Stimulated activated CD8-positive, alpha-beta memory T cell treated with anti-CD3 and anti-CD28 coated beads, Interleukin-15, amount 100 ng/mL, for 48 hours (primary cell): Measurements from ENCODE around the gene SNIP1.
A peak's percentile ranks its signal among the peaks of the same experiment; 100 is the strongest.
"Not testable (repeated sequence)": the region's sequence is repeated elsewhere in the genome, so short reads cannot be mapped to it uniquely, and the experiment has no call there.

Experiments
- DNase-seq, 2 donors: peaks; one replicate each; pipeline ENCODE4 v3.0.0-alpha.2; 2020; ENCODE audit warnings: low read depth in 2 of 2

The SNIP1 gene

GRCh38 chr1:37553927-37554808 is at the start of gene SNIP1:
SNIP1 (minus strand) TSS chr1:37554293; CDS start chr1:37554229, 64 bp downstream.
- peak; percentile 83 for DNase-seq

GRCh38 chr1:37602750-37603694 is 48.9 kb upstream of the SNIP1 start:
- DNase-seq = no peak

DNA sequence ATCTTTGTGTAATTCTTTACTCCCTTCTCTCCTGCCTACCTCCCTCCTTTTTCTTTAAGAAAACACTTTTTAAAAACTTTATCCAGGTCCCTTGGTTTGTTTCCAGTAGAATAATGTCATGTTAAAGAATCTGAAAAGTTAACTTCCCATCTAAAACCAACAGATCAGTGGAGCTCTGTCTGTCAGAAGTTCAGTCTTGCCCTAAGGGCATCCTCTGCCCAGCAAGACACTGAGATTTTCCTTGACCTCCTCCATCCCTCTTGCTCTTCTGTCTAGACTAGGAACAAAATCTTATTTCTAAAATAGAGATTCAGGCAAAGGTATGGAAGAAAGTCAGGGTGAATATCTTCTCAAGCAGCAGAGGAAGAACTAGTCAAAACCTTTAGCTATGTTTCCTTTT is 47.3 kb upstream of the SNIP1 start:
- no peak for DNase-seq

GRCh38 chr1:37599940-37600339 is 45.8 kb upstream of the SNIP1 start:
- no peak for DNase-seq

DNA sequence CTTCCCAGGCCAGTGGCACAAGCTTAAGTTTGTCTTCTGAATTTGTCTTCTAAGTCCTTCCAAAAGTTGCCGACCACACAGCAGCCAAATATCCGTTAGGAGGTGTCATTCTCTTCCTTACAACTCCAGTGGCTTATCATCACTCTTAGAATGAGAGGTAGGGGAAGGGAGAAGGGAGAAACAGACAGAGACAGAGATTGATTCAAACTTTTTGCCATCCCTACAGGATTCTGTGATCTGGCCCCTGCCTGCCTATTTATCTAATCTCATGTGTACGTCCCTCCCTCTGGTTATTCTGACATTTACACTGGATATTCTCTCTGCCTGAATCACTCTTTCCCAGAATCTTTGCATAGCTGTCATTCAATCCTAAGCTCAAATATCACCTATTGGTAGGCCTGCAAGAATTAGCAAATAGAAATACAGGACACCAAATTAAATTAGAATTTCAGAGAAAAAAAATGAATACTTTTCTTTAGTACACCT is 42.1 kb upstream of the SNIP1 start:
- DNase-seq = no peak

GRCh38 chr1:37595440-37596181 is 41.5 kb upstream of the SNIP1 start, which contains the start of gene GNL2:
GNL2 (minus strand) TSS chr1:37595937; CDS start chr1:37595822, 115 bp downstream.
- peak; percentile 96 to 98 for DNase-seq

DNA sequence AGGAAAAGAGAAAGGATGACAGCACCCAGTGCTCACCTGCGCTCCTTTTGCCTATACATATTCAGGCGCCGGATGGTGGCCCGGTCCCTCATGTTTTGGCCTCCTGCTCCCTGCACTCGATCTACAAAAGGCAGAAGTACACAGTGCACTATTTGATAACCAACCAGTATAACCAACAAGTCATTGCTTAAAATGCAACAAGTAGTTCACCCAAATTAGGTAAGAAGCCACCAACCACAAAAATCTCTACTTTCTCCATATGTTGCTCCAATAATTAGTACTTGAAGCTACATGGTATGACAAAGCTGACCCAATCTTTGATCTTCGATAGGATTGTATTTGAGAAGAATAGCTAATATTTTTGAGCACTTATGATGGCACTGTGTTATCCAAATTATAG is 39.6 kb upstream of the SNIP1 start:
- DNase-seq = no peak

GRCh38 chr1:37588939-37589338 is 34.8 kb upstream of the SNIP1 start:
- DNase-seq = no peak

- DNase-seq = not testable (repeated sequence)
These were observed 30.5 kb upstream of the SNIP1 start for GRCh38 chr1:37584544-37584943.

DNA sequence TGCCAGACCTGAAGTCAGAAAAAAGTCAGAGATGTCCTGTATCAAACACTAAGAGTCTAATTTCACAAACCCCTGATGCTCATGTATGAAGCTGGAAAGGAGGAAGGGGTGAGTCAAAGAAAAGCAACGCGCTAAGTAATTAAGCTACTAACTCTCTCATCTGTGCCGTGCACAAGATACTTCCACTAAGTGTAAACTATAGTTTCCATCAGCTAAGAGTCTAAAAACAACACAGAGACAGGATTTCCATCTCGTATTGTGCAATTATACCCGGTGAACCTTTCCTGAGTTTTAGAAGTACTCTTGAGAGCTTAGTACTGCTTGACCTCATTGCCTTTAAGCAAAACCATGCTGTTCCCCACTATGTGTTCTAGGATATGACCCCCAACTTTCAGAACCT is 21.6 kb upstream of the SNIP1 start:
- no peak for DNase-seq

- no peak for DNase-seq
These were observed 20.9 kb upstream of the SNIP1 start for GRCh38 chr1:37574834-37575480.

GRCh38 chr1:37570528-37571334 is 16.6 kb upstream of the SNIP1 start:
- no peak for DNase-seq

DNA sequence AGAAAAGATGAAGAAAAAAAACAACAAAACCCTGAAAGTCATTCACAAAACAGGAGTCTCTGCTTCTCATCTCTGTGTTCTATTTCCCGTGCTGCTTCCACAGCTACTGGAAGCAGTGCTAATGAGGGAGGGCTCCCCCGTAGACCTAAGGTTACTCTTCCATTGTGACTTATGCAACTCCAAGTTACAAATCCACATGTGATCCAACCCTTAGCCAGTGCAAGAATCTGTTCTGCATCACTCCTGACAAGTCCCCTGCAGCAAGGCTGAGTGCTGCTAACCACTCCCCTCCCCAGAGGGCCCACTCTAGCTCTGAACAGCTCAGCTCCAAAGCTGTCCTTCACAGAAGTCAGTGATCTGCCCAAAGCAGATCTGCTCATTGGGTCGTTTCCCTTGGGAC is 12.9 kb upstream of the SNIP1 start:
- DNase-seq = no peak

DNA sequence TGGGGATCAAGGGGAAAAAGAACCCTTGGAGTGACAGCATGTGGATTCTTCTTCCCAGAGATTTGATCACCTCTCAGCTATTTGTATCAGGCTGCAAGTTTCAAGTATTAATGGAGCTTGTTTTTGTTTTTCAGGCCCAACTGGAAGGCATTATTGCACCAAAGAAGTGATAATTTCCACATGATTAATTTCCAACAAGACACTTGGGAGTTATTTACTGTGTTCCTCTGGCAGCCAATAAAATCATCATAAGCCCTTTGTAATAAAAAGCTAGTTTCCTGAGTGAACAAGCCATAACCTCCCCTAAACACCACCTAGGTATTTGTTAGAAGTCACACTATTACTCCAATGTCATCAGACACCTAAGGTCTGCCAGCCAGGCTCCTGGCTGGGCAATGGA is 10.8 kb upstream of the SNIP1 start:
- DNase-seq = no peak

GRCh38 chr1:37562984-37563383 is 8.9 kb upstream of the SNIP1 start:
- DNase-seq = no peak

DNA sequence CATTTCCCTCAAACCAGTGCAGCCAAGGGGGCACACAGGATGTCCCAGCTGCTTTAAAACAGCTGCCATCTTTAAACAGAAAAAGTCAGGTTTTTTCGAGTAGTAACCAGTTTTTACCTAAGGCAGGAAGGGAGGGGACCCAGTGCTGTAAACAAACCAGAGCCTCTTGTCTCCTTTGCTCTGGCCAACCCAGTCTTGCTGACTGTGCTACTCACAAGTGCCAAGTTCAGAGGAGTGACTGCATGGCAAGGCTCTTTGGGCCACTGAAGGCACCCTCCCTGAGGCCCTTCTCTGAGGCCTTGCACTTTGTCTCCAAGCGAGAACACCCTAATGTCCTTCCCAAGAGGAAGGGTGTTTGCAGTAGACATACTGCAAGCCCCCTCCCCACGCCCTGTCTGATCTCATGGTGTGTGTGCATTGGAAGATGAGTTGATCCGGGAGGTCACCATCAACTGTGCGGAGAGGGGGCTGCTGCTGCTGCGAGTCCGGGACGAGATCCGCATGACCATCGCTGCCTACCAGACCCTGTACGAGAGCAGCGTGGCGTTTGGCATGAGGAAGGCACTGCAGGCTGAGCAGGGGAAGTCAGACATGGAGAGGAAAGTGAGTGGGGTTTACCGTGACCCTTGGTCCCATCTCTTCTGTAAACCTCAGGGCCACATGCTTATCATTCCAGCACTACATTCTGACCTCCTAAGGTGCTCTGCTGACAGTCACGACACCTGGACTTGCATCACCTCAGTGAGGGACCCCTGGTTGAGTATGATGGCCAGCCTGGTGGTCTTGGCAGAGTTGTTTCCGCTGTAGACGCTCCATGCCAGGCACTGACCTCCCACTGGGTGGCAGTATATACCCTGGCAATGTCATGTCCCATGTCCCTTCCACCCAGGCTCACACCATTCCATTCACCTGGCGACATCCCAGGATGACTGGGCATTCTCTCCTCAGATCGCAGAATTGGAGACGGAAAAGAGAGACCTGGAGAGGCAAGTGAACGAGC is 7.3 kb upstream of the SNIP1 start:
- DNase-seq = no peak

- no peak for DNase-seq
These were observed 6.5 kb upstream of the SNIP1 start for GRCh38 chr1:37560401-37561132.

- DNase-seq = not testable (repeated sequence)
These were observed 5.9 kb upstream of the SNIP1 start for GRCh38 chr1:37559957-37560379.
